ENCODE data around the gene ENO1.

ENO1 gene

GRCh38 chr1:8856689-8857412 lies 21.6 kb downstream of the ENO1 start:
- in situ Hi-C loops (cut with HindIII; ENCODE audit: low sequenced_read_pairs) = no loop called here
- no peak overlapping the region for H3K4me3 ChIP-seq (ENCODE audit: low read depth, low read length)
- DNase-seq (ENCODE audit: low read depth) = no peak
- no peak for TF ChIP-seq CTCF (IDR thresholded peaks at IDR 0.05; ENCODE audit: low read depth, low read length, missing control alignments)

- in situ Hi-C loops (cut with HindIII; ENCODE audit: low sequenced_read_pairs) = no loop called here
- DNase-seq (ENCODE audit: low read depth) = no peak
- no peak overlapping the region for H3K4me3 ChIP-seq (ENCODE audit: low read depth, low read length)
- TF ChIP-seq CTCF (IDR thresholded peaks at IDR 0.05; ENCODE audit: low read depth, low read length, missing control alignments) = no peak
Measured at GRCh38 chr1:8854240-8854639, 24.2 kb downstream of the ENO1 start.

GRCh38 chr1:8851060-8851459 lies 27.4 kb downstream of the ENO1 start:
- no peak for TF ChIP-seq CTCF (IDR thresholded peaks at IDR 0.05; ENCODE audit: low read depth, low read length, missing control alignments)
- in situ Hi-C loops (cut with HindIII; ENCODE audit: low sequenced_read_pairs) = no loop called here

GRCh38 chr1:8848663-8849386 lies 29.7 kb downstream of the ENO1 start:
- peak; percentile 93 for TF ChIP-seq CTCF (IDR thresholded peaks at IDR 0.05; ENCODE audit: low read depth, low read length, missing control alignments)
- in situ Hi-C loops (cut with HindIII; ENCODE audit: low sequenced_read_pairs) = no loop called here
- DNase-seq (ENCODE audit: low read depth) = peak; percentile 86
- H3K4me3 ChIP-seq (ENCODE audit: low read depth, low read length) = no peak overlapping the region

More at GRCh38 chr1:8851060-8851459, 27.4 kb downstream of the ENO1 start:
- no peak overlapping the region for H3K4me3 ChIP-seq (ENCODE audit: low read depth, low read length)
- no peak for DNase-seq (ENCODE audit: low read depth)

- no peak for DNase-seq (ENCODE audit: low read depth)
- TF ChIP-seq CTCF (IDR thresholded peaks at IDR 0.05; ENCODE audit: low read depth, low read length, missing control alignments) = no peak
- in situ Hi-C loops (cut with HindIII; ENCODE audit: low sequenced_read_pairs) = no loop called here
- H3K4me3 ChIP-seq (ENCODE audit: low read depth, low read length) = no peak overlapping the region
Measured at GRCh38 chr1:8847990-8848389, 30.5 kb downstream of the ENO1 start.

GRCh38 chr1:8846263-8846662 lies 32.2 kb downstream of the ENO1 start:
- in situ Hi-C loops (cut with HindIII; ENCODE audit: low sequenced_read_pairs) = no loop called here
- no peak for TF ChIP-seq CTCF (IDR thresholded peaks at IDR 0.05; ENCODE audit: low read depth, low read length, missing control alignments)
- DNase-seq (ENCODE audit: low read depth) = no peak
- H3K4me3 ChIP-seq (ENCODE audit: low read depth, low read length) = no peak overlapping the region

All from astrocyte of the cerebellum (primary cell).